Stimulated activated CD4-positive, alpha-beta T cell treated with anti-CD3 and anti-CD28 coated beads, Interleukin-1b, Interleukin-23, amount 100 ng/mL, for 24 hours (primary cell): ENCODE measurements around the gene PERM1.

ENCODE experiments used
- DNase-seq, 4 experiments: peaks; one replicate each; pipeline ENCODE4 v3.0.0-alpha.2; 2020; ENCODE audit warnings: low read depth in 4 of 4, low spot score in 1 of 4

Gene PERM1

GRCh38 chr1:936348-937264 is 45.3 kb downstream of the PERM1 start:
- no peak for DNase-seq

GRCh38 chr1:935751-936231 is 46.1 kb downstream of the PERM1 start:
- no peak for DNase-seq

DNA sequence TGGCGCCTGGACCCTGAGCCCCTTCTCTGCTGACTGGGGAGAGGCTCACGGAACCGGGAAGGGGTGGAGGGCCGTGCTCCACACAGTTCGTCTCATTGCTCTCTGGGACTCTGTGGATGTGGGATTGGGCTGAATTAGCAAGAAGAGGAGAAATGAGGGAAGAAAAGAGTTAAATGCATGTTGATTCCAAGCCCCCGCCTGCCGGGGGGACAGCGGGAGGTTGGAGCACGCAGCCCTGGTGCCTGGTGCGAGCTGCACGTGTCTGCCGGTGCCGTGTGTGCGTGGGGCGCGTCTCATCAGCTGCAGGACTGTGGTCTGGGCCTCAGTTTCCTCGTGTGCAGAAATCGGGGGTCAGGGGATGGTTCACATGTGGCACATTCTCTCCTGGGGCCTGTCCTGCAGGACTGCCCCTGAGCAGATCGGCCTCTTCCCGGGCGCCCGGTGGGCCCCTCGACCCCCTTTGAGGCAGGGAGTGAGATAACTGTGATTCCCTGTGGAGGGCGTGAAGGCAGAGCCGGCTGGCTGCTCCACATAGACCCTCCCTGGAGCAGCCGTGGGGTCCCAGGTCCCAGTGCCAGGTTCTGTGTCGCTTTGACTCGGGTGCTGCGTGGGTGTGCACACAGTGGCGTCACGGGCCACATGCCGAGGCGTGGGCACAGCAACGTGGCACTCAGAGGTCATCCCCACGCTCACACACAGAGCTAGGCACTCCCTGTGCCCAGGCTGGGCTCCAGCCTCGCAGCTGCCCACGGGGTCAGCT is 46.7 kb downstream of the PERM1 start:
- DNase-seq, result no peak

GRCh38 chr1:933603-933940 is 48.3 kb downstream of the PERM1 start:
- no peak for DNase-seq

DNA sequence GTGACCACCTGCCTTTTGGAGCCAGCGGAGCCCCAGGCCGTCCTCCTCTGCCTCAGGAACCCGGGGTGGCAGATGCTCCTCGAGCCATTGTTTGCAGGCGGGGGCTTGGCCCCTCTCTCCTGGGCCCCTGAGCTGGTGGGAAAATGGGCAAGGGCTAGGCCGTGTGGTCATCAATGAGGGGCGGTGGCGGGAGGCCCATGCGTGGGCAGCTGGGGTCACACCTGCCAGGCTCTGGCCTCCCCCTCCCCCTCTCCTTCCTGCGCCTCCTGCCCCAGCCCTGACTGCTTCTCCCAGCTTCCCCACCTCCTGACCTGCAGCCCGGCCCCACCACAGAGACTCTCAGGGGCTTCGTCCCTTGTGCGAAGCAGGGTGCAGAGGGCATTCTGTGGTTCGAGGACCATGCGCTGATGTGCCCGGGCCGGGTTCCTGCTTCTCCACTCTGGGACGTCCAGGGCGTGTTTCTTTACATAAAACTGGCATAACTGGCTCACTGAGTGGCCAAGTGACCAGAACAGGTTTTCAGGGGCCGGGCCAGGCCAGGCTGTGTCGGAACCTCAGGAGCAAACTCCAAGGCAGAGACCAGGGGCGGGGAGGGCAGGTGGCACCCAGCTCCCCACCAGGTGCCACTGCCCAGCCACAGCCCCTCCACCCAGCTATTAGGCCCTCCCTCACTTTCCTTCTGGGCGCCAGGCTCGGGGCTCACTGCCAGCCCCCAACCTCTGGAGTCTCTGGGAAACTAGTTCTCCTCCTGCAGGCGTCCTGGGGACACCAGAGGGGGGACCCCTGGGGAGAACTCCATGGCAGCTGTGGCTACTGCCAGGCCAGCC is 48.9 kb downstream of the PERM1 start:
- no peak for DNase-seq

- no peak for DNase-seq
These were observed 49.8 kb downstream of the PERM1 start for GRCh38 chr1:932173-932510.

DNA sequence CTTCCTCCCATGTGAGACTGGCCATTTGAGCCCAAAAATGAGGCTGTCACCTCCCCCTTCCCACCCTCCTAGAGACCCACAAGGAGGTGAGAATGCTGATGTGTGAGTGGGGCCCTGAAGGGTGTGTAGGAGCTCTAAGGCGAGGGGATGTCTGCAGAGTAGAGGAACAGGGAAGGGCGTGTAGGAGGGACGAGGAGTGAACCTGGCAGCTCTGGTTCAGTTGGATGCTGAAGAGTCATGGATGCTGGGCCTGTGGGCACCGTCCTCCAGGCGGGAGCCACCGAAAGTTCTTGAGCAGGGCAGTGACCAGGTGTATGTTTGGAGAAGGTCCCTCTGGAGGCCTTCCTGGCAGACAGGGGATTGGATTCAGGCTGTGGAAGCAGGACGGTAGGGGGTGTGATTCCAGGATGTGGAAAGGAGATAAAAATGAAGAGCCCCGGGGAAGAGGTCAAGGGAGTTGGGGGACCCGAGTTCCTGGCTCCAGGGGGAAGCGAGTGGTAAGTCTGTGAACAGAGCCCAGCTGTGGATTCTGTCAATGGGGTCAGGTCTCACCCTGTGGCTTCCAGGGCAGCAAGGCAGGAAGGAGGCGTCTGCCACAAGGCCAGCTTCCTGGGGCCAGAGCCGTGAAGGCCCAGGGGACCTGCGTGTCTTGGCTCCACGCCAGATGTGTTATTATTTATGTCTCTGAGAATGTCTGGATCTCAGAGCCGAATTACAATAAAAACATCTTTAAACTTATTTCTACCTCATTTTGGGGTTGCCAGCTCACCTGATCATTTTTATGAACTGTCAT is 50.3 kb downstream of the PERM1 start:
- no peak for DNase-seq

DNA sequence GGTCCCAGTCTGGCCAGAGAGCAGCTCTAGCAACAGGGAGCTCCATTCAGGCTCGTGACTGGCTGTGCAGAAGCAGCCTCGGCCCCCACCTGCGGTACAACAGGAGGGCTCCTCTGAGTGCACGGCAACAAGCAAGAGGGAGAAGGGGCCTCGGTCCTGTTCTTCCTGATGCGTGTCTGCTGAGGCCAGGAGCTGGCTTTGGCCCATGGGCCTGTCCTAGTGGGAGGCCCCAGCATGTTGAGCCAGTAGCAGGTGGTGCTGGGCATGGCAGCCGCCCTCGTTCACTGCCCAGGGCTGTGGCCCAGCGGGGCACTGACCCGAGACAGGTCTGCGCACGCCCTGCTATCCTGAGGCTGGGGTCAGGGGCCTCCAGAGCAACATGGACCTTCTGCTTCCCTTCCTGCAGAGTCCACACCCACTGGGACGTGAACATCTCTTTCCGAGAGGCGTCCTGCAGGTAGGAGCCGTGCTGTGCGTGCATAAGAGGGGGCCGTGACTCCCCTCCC is 51.2 kb downstream of the PERM1 start:
- DNase-seq, result no peak

DNA sequence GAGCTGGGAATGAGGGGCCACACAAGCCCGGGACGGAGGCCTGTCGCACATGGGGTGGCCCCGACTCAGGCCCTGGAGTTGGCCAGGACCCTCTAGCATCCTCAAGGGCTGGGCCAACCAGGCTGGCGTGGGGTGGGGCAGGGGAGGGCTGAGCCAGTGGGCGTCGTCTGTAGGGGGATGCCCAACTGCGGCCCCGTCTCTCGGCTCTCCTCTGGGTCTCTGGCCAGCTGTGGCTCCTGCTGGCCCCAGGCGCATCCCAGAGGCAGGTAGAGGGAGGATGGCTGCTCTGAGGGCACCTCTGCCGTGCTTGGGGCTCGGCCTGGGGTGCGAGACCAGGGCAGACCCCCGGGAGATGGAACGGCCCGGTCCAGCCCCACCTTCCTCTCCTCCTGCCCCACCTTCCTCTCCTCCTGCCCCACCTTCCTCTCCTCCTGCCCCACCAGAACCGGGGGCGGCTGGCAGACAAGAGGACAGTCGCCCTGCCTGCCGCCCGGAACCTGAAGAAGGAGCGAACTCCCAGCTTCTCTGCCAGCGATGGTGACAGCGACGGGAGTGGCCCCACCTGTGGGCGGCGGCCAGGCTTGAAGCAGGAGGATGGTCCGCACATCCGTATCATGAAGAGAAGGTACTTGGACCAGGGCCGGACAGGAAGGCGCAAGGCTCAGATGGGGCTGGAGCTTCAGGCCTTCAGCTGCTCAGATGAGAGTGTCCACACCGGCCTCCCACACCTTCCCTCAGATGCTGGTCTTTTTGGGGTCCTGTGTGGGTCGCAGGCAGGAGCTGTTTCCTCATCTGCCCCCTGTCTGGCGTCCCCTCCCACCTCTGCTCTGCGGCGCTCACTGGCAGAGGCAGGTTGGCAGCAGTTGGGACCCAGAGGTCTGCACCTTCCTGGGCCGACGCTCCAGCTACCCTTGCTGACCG is 51.9 kb downstream of the PERM1 start:
- no peak for DNase-seq

GRCh38 chr1:928825-929661 is 52.9 kb downstream of the PERM1 start:
- no peak for DNase-seq

- no peak for DNase-seq
These were observed 54.1 kb downstream of the PERM1 start for GRCh38 chr1:927748-928147.

DNA sequence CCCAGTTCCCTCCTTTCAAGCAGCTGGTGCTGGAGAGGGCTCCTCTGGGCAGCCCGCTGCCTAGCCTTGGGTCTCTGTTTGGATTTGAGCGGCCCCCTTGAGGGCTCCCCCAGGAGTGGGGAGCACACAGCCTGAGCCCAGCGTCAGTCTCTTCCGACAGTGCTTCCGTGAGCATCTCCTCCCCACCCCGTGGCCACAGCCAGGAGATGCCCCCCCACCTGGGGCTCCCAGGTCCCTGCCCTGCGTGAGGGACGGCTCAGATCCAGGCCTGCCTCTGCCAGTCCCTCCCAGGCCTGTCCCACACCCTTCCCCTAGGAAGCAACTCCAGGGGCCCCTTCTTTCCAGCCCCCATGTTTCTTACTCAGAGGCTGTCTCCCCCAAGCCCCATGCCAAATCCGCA is 54.7 kb downstream of the PERM1 start:
- no peak for DNase-seq

DNA sequence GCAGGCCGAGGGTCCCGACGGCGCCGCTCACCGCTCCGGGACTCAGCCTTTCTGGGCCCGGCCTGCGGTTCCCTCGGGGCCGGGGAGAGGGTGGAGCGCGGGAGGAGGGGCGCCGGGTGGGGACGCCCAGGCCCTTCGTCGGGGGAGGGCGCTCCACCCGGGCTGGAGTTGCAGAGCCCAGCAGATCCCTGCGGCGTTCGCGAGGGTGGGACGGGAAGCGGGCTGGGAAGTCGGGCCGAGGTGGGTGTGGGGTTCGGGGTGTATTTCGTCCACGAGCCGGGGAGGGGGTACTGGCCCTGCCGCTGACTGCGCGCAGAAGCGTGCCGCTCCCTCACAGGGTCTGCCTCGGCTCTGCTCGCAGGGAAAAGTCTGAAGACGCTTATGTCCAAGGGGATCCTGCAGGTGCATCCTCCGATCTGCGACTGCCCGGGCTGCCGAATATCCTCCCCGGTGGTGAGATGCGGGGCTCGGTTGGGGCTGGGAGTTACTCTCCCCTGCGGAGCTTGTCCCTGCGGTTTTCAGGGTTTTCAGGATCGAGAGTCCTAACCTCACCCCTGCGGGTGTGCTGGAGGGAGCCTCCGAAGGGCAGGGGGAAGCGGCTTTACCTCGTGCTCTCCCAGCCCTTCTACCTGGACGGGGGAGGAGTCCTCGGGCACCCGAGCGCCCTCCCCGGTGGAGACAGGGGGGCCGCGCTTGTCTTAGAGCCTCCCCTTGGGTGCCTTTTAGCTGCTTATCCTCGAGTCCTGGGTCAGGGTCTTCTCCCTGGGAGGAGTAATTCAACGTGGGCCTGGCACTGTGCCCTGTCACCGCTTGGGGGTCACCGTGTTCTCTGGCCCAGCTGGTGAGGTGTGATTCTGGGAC is 56.1 kb downstream of the PERM1 start:
- DNase-seq, result no peak
